Activated naive CD4-positive, alpha-beta T cell treated with anti-CD3 and anti-CD28 coated beads, Interleukin-2, amount 10 ng/mL, durations not matched to agents 5 hours and 36 hours (primary cell): ENCODE results near the gene POR. TPM values are rescaled to one million over a fixed set of nuclear protein-coding genes. Genes with fewer than 3 reads are reported as not detected.

Source experiments
- microRNA-seq: library from miRNA; unstranded; fragments of <30 nt; microRNA quantifications from one replicate; pipeline ENCODE4 v1.2.0, GENCODE V29; 2022; ENCODE audit warnings: borderline microRNAs expressed, borderline replicate concordance
- total RNA-seq, 2 experiments: library from RNA; stranded (reverse); gene quantifications; one replicate each; pipeline ENCODE4 v1.2.3, GENCODE V29; 2021

The POR gene
- 10 to 100 TPM; 44.0 to 44.6 TPM for total RNA-seq

GRCh38 chr7:75914655-75915415, at the start of gene POR:
POR (plus strand) TSS chr7:75915155; CDS start chr7:75954002, 38,847 bp downstream.

GRCh38 chr7:75878769-75879611, 36.0 kb upstream of the POR start, which contains the start of gene RHBDD2:
RHBDD2 (plus strand) TSS chr7:75879034; CDS start chr7:75879083, 49 bp downstream.

GRCh38 chr7:75994388-75995051, 79.6 kb downstream of the POR start, which contains the start of gene TMEM120A:
TMEM120A (minus strand) TSS chr7:75994595; CDS start chr7:75994570, 25 bp downstream.

Small RNA genes within 50 kb of the gene (microRNA-seq; reads per million reads assigned to microRNA genes)
- gene MIR4651 = not detected

Other genes starting within 250 kb of the POR start
- 1 to 10 TPM; 1.4 to 1.8 TPM for gene HIP1, start 176.2 kb upstream of the POR start, total RNA-seq
- not detected for gene CCL26, start 142.9 kb upstream of the POR start, total RNA-seq
- not detected for gene CCL24, start 101.3 kb upstream of the POR start, total RNA-seq
- gene RHBDD2, start 36.1 kb upstream of the POR start, total RNA-seq = 10 to 100 TPM; 25.0 to 25.5 TPM
- gene TMEM120A, start 79.4 kb downstream of the POR start, total RNA-seq = 10 to 100 TPM; 26.0 to 27.8 TPM
- 10 to 100 TPM; 27.4 to 28.7 TPM for gene STYXL1, start 132.8 kb downstream of the POR start, total RNA-seq
- 100 to 1,000 TPM; 135 to 137 TPM for gene MDH2, start 133.0 kb downstream of the POR start, total RNA-seq